K562 (cell line): ENCODE data around the gene ANKRD27. TPM values are rescaled to one million over a fixed set of nuclear protein-coding genes. Genes with fewer than 3 reads are reported as not detected.

Experiments
- ATAC-seq: fragments of 200-7000 bp; cut with Tn5 transposase; 3 replicates; pipeline ENCODE4 v1.9.1; 2020; ENCODE audit warnings: moderate library complexity
- BruUV-seq: library from RNA; stranded (reverse); fragments of 400-500 nt; replicated peaks from 2 replicates; lab custom pipeline; 2021; lab: Mats Ljungman, UMichigan
- CTCF ChIA-PET: fragments of 300-600 bp; formaldehyde crosslinking; extraction: SDS; loops from one replicate; lab custom pipeline; 2021; ENCODE audit warnings: low intra/inter-chr PET ratio; lab: Yijun Ruan, JAX
- POLR2A ChIA-PET: fragments of 300-600, 350-650 bp; sonication (Branson Sonifier 250); formaldehyde crosslinking; extraction: SDS; loops from one replicate; lab custom pipeline; 2021; ENCODE audit warnings: antibody characterized with exemption, inconsistent platforms; lab: Yijun Ruan, JAX
- DNase-seq, 4 experiments: peaks; one replicate each; pipeline versions ENCODE4 v3.0.0 to v3.0.0-alpha.2; 2011 to 2018; ENCODE audit warnings: low spot score in 3 of 4, mixed read lengths in 3 of 4; ENCODE audit errors: extremely low read depth in 1 of 4
- FAIRE-seq: peaks from 2 replicates; lab custom pipeline; 2011; peaks lifted over from hg19 to GRCh38; lab: Jason Lieb, UNC
- H2AFZ ChIP-seq: 2 replicates; pipeline ENCODE4 v1.6.0; 2011; ENCODE audit warnings: low read depth, low read length, control low read depth, inconsistent platforms
- H3K27ac ChIP-seq: fragments of 200-600 bp; 3 replicates; pipeline ENCODE4 v1.8.0; 2011; ENCODE audit warnings: low read depth, mild to moderate bottlenecking, control low read depth, inconsistent platforms, low read length, moderate library complexity, mixed read lengths; ENCODE audit errors: extremely low read depth
- H3K27me3 ChIP-seq, 2 experiments: fragments of 300-600 bp in 1 of 2; 2 replicates in 1 of 2; 3 replicates in 1 of 2; pipeline versions ENCODE4 v1.6.0 to v1.8.0; 2011; ENCODE audit warnings: inconsistent platforms in 2 of 2, low read length in 2 of 2, mild to moderate bottlenecking in 1 of 2, mixed read lengths in 1 of 2, moderate library complexity in 1 of 2; ENCODE audit not compliant: control insufficient read depth in 2 of 2, insufficient read depth in 2 of 2
- H3K36me3 ChIP-seq: fragments of 300-600 bp; 3 replicates; pipeline ENCODE4 v1.8.0; 2011; ENCODE audit warnings: mild to moderate bottlenecking, low read length, inconsistent platforms; ENCODE audit not compliant: control insufficient read depth, insufficient read depth
- H3K4me1 ChIP-seq, 2 experiments: fragments of 200-600 bp in 1 of 2; replicated peaks in 1 of 2; 2 replicates in 1 of 2; 3 replicates in 1 of 2; pipeline versions ENCODE4 v1.5.1 to v1.8.0; 2011; ENCODE audit warnings: inconsistent platforms in 2 of 2, low read length in 2 of 2, mild to moderate bottlenecking in 1 of 2, mixed read lengths in 1 of 2, moderate library complexity in 1 of 2; ENCODE audit not compliant: control insufficient read depth in 2 of 2, insufficient read depth in 2 of 2
- H3K4me2 ChIP-seq: 2 replicates; pipeline ENCODE4 v1.6.1; 2011; ENCODE audit warnings: low read length, control low read depth, inconsistent platforms, mixed read lengths; ENCODE audit not compliant: insufficient read depth
- H3K4me3 ChIP-seq: fragments of 200-600 bp; sonication (generic), shearing (Covaris generic); 2 replicates; pipeline ENCODE4 v1.5.1; 2016; ENCODE audit warnings: control low read depth, inconsistent platforms
- H3K79me2 ChIP-seq: fragments of 200-600 bp; 3 replicates; pipeline ENCODE4 v1.8.0; 2011; ENCODE audit warnings: low read length, inconsistent platforms; ENCODE audit not compliant: control insufficient read depth, insufficient read depth
- H3K9ac ChIP-seq, 2 experiments: 2 replicates each; pipeline versions ENCODE4 v1.6.0 to v1.6.1; 2011; ENCODE audit warnings: low read depth in 2 of 2, low read length in 2 of 2, control low read depth in 1 of 2, inconsistent platforms in 1 of 2, mild to moderate bottlenecking in 1 of 2, mixed read lengths in 1 of 2; ENCODE audit not compliant: insufficient read depth in 1 of 2
- H3K9me1 ChIP-seq: one replicate; pipeline ENCODE4 v1.6.0; 2011; ENCODE audit warnings: inconsistent platforms, mild to moderate bottlenecking, low read length, moderate library complexity; ENCODE audit not compliant: control insufficient read depth, insufficient read depth
- H3K9me3 ChIP-seq: replicated peaks from 2 replicates; pipeline ENCODE4 v1.5.1; 2011; ENCODE audit warnings: low read depth, low read length, inconsistent platforms; ENCODE audit not compliant: control insufficient read depth, insufficient read depth
- H4K20me1 ChIP-seq: replicated peaks from 2 replicates; pipeline ENCODE4 v1.6.1; 2011; ENCODE audit warnings: low read length, inconsistent platforms, mixed read lengths; ENCODE audit not compliant: control insufficient read depth, insufficient read depth
- DACH1 ChIP-seq: fragments of 450-650 bp; IDR thresholded peaks from 2 replicates; pipeline ENCODE4 v1.6.1; 2018; ENCODE audit not compliant: partially characterized antibody
- EWSR1 ChIP-seq: fragments of 450-650 bp; IDR thresholded peaks from 2 replicates; pipeline ENCODE4 v1.6.1; 2018; ENCODE audit warnings: borderline replicate concordance, mild to moderate bottlenecking, low read depth, moderate library complexity; ENCODE audit not compliant: partially characterized antibody
- GATAD2B ChIP-seq: fragments of 450-650 bp; IDR thresholded peaks from 2 replicates; pipeline ENCODE4 v1.6.1; 2017; ENCODE audit warnings: mild to moderate bottlenecking, borderline replicate concordance
- HDAC1 ChIP-seq, 2 experiments: fragments of 450-650 bp; IDR thresholded peaks; 2 replicates each; pipeline ENCODE4 v1.6.1; 2016 to 2017; ENCODE audit warnings: inconsistent platforms in 1 of 2, mild to moderate bottlenecking in 1 of 2, moderate library complexity in 1 of 2
- JUND ChIP-seq, 2 experiments: IDR thresholded peaks; 2 replicates in 1 of 2; 3 replicates in 1 of 2; pipeline ENCODE4 v1.6.1; 2011; ENCODE audit warnings: borderline replicate concordance in 2 of 2, low read depth in 2 of 2, low read length in 2 of 2, improper control_type of control experiment in 1 of 2, missing biosample characterization in 1 of 2, missing genetic modification characterization in 1 of 2, missing genetic modification reagents in 1 of 2
- KDM1A ChIP-seq, 2 experiments: fragments of 450-650 bp; IDR thresholded peaks; 2 replicates each; pipeline ENCODE4 v1.6.1; 2016; ENCODE audit warnings: mild to moderate bottlenecking in 2 of 2
- NR2C2 ChIP-seq, 2 experiments: fragments of 200-800 bp in 1 of 2; sonication (Bioruptor generic) in 1 of 2; sonication (generic) in 1 of 2; formaldehyde crosslinking in 1 of 2; IDR thresholded peaks; 2 replicates each; pipeline versions ENCODE4 v1.6.1 to v1.8.0; 2016 to 2022; ENCODE audit warnings: mild to moderate bottlenecking in 1 of 2, missing compliant biosample characterization in 1 of 2, missing genetic modification characterization in 1 of 2, missing genetic modification reagents in 1 of 2
- U2AF1 ChIP-seq: fragments of 200-400 bp; formaldehyde crosslinking; optimal IDR thresholded peaks from 2 replicates; pipeline ENCODE3; 2017; ENCODE audit warnings: mild to moderate bottlenecking, low read depth, low read length, moderate library complexity
- XRCC5 ChIP-seq: fragments of 200-400 bp; formaldehyde crosslinking; IDR thresholded peaks from 2 replicates; pipeline ENCODE4 v1.6.1; 2017; ENCODE audit warnings: low read depth, mild to moderate bottlenecking, low read length
- ZFPM2 ChIP-seq: fragments of 250-450 bp; sonication (Bioruptor Pico); IDR thresholded peaks from 2 replicates; pipeline ENCODE4 v1.5.1; 2022; ENCODE audit warnings: mild to moderate bottlenecking
- ZNF121 ChIP-seq: sonication (generic); formaldehyde crosslinking; conservative IDR thresholded peaks from 2 replicates; pipeline ENCODE4 v1.8.0; 2022; ENCODE audit warnings: missing genetic modification reagents
- ZNF146 ChIP-seq: IDR thresholded peaks from one replicate; pipeline ENCODE4 v1.6.1; 2018; ENCODE audit warnings: missing compliant biosample characterization; ENCODE audit not compliant: unreplicated experiment
- ZNF175 ChIP-seq: fragments of 200-800 bp; sonication (Bioruptor generic); IDR thresholded peaks from 2 replicates; pipeline ENCODE4 v1.6.1; 2016; ENCODE audit warnings: low read depth, mild to moderate bottlenecking, missing genetic modification characterization, missing compliant biosample characterization
- ZNF384 ChIP-seq: IDR thresholded peaks from 2 replicates; pipeline ENCODE4 v1.6.1; 2012; ENCODE audit warnings: low read depth, low read length, improper control_type of control experiment
- WGBS: fragments of 100-300 bp; shearing (Covaris generic); methylation state at CpG from one replicate; pipeline ENCODE4 v1.1.6; 2016; ENCODE audit warnings: low coverage, mixed read lengths; ENCODE audit not compliant: insufficient coverage; ENCODE audit errors: missing lambda C conversion rate; 5-methylcytosine and 5-hydroxymethylcytosine counted together
- in situ Hi-C: fragments of 300-500 bp; cut with MboI; formaldehyde crosslinking; loops from 4 replicates; pipeline ENCODE4 v1.15.0; 2018; ENCODE audit warnings: inconsistent platforms, mixed read lengths
- intact Hi-C: fragments of 100-400 bp; cut with micrococcal nuclease; formaldehyde crosslinking; loops from 2 replicates; pipeline ENCODE4 v1.14.2; 2022
- polyA plus RNA-seq, 8 experiments: library from polyadenylated mRNA; depleted of rRNA in 4 of 8; stranded (reverse) in 5 of 8; unstranded in 3 of 8; fragments of >200 nt; fragmentation: Nextera tagmentation in 2 of 8; fragmentation: Illumina TruSeq in 1 of 8; extraction: Ambion mirVana in 2 of 8; extraction: Trizol in 1 of 8; gene quantifications; 2 replicates each; pipeline versions ENCODE4 v1.2.1 to v1.2.3, GENCODE V29; 2011 to 2014; ENCODE audit warnings: inconsistent platforms in 1 of 8, missing spikeins in 1 of 8
- total RNA-seq, 7 experiments: library from RNA; depleted of rRNA in 6 of 7; stranded (reverse); fragments of >200 nt in 6 of 7; fragmentation: Illumina TruSeq in 2 of 7; extraction: Trizol in 2 of 7; gene quantifications; 2 replicates each; pipeline versions ENCODE4 v1.2.1 to v1.2.3, GENCODE V29; 2011 to 2021; ENCODE audit warnings: low replicate concordance in 1 of 7
- TF ChIP-seq, protein P1 (sequence below), 2 experiments: fragments of 450-650 bp in 1 of 2; sonication (generic) in 1 of 2; formaldehyde crosslinking in 1 of 2; IDR thresholded peaks in 1 of 2; conservative IDR thresholded peaks in 1 of 2; 2 replicates each; pipeline versions ENCODE4 v1.6.1 to v1.8.1; 2016 to 2023; ENCODE audit warnings: mild to moderate bottlenecking in 2 of 2, moderate library complexity in 2 of 2, inconsistent platforms in 1 of 2, missing genetic modification reagents in 1 of 2

Gene ANKRD27
- total and polyA plus RNA-seq, 9 of the 15 experiments (the other 6 are each of a cell fraction or from before 2014, with no cell fraction given), result 5.3 to 71.3 (median 54.2) TPM

DNA sequence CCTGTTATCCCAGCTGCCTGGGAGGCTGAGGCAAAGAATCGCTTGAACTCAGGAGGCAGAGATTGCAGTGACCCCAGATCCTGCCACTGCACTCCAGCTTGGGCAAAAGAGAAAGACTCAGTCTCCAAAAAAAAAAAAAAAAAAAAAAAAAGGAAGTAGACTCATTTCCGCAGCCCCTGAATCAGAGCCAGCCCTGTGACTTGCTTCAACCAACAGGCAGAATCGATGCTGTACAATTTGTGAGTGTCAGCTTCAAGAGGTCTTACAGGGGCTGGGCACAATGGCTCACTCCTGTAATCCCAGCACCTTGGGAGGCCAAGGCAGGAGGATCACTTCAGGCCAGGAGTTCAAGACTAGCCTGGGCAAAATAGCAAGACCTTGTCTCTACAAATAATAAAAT, 12.8 kb downstream of the ANKRD27 start:
- Histone ChIP-seq H3K9me3 (no peaks in the 10 kb centered on the region), H2AFZ (no peak overlapping the region), H4K20me1 (no peaks in the 10 kb centered on the region; the same call in 1 of the 2 replicates), H3K9ac (no peak overlapping the region; a peak in 1 of 4 replicates), H3K4me2 (no peak overlapping the region), H3K27me3 (no peaks in the 10 kb centered on the region), H3K79me2 (peaks cover 85% of the 10 kb centered on the region), H3K9me1 (no peaks in the 10 kb centered on the region), H3K4me3 (no peak overlapping the region), H3K36me3 (peaks cover 57% of the 10 kb centered on the region), H3K4me1 (peaks cover 4 to 12% of the 10 kb centered on the region in 2 experiments; a peak in 4 of 5 replicates), H3K27ac (no peak overlapping the region)
- no peak for FAIRE-seq
- no peak for TF ChIP-seq HDAC1 (IDR thresholded peaks at IDR 0.05)
- peak; percentile 65; the same call in 1 of the 2 replicates for TF ChIP-seq ZNF384
- no peak for TF ChIP-seq U2AF1
- 0 out of 2 replicates have a peak, but pooled peaks have one; percentile 18 for TF ChIP-seq ZNF175 (CRISPR knock-in tag)
- CTCF ChIA-PET, result no interaction called here
- no peak; the same call in 2 of the 3 replicates for ATAC-seq
- BruUV-seq, result no TSS peak
- in situ Hi-C loops, result no loop called here
- DNase-seq, result no peak
- POLR2A ChIA-PET, result no interaction called here
- WGBS, result 32% methylated on average over 2 of the region's 3 CpGs
- intact Hi-C loops, result no loop called here

DNA sequence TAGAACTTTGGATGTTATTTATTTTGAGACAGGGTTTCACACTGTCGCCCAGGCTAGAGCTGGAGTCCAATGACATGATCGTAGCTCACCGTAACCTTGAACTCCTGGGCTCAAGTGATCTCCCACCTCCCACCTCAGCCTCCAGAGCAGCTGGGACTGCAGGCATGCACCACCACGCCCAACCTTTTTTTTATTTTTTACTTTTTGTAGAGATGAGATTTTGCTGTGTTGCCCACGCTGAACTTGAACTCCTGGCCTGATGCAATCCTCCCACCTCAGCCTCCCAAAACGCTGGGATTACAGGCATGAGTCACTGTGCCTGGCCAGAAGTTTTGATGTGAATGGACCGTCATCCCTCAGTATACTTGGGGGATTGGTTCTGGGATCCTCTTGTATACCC, 13.7 kb downstream of the ANKRD27 start:
- Histone ChIP-seq H3K9me1 (no peaks in the 10 kb centered on the region), H2AFZ (no peak overlapping the region), H3K4me3 (no peak overlapping the region), H3K9ac (no peak overlapping the region), H3K9me3 (no peaks in the 10 kb centered on the region), H3K36me3 (peaks cover 57% of the 10 kb centered on the region), H3K27me3 (no peaks in the 10 kb centered on the region), H3K4me1 (peaks cover 4 to 12% of the 10 kb centered on the region in 2 experiments; a peak in 4 of 5 replicates), H3K27ac (peak overlapping the region; percentile 1; the same call in 1 of the 3 replicates), H3K4me2 (no peak overlapping the region), H3K79me2 (peaks cover 77% of the 10 kb centered on the region), H4K20me1 (no peaks in the 10 kb centered on the region; the same call in 1 of the 2 replicates)
- CTCF ChIA-PET, result no interaction called here
- peak; percentile 65 for FAIRE-seq
- intact Hi-C loops (no loop called here), in situ Hi-C loops (no loop called here)
- POLR2A ChIA-PET, result no interaction called here
- no peak for DNase-seq
- ATAC-seq, result peak; percentile 46
- WGBS, result 65% methylated on average over 7 of the region's 7 CpGs
- no TSS peak for BruUV-seq
- TF ChIP-seq DACH1, result no peak
- no peak for TF ChIP-seq ZNF146 (CRISPR knock-in tag)
- TF ChIP-seq ZNF121, result no peak
- TF ChIP-seq GATAD2B, result no peak
- no peak for TF ChIP-seq XRCC5
- TF ChIP-seq, protein P1, sequence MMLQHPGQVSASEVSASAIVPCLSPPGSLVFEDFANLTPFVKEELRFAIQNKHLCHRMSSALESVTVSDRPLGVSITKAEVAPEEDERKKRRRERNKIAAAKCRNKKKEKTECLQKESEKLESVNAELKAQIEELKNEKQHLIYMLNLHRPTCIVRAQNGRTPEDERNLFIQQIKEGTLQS (IDR thresholded peaks at IDR 0.05), result peak; percentile 68
- TF ChIP-seq, protein P1 (CRISPR knock-in tag; conservative IDR thresholded peaks at IDR 0.05), result no peak
- peak in 1 of 2 experiments; percentile 54; a peak in 1 of 4 replicates for TF ChIP-seq KDM1A (IDR thresholded peaks at IDR 0.05)
- no peak for TF ChIP-seq ZFPM2 (CRISPR knock-in tag)
- no peak for TF ChIP-seq NR2C2 (CRISPR knock-in tag; IDR thresholded peaks at IDR 0.05)
- peak; percentile 29; the same call in 1 of the 2 replicates for TF ChIP-seq NR2C2 (tag; IDR thresholded peaks at IDR 0.05)
- no peak for TF ChIP-seq EWSR1
- peak; percentile 60; the same call in 1 of the 2 replicates for TF ChIP-seq JUND (IDR thresholded peaks at IDR 0.05; ENCODE audit: borderline replicate concordance, low read depth, low read length)
- TF ChIP-seq JUND (tag; IDR thresholded peaks at IDR 0.05; ENCODE audit: borderline replicate concordance, low read depth, low read length), result no peak; the same call in 2 of the 3 replicates
